HepG2 (cell line): ENCODE measurements around the gene KCNIP3. TPM values are rescaled to one million over a fixed set of nuclear protein-coding genes. Genes with fewer than 3 reads are reported as not detected.
A peak's percentile ranks its signal among the peaks of the same experiment; 100 is the strongest.

Experiments used
- ATF1 ChIP-seq: IDR thresholded peaks from 2 replicates; pipeline ENCODE4 v1.6.1; 2016; ENCODE audit warnings: mild to moderate bottlenecking, control low read depth
- BRCA1 ChIP-seq: sonication (generic); formaldehyde crosslinking; IDR thresholded peaks from 2 replicates; pipeline ENCODE4 v1.4.0; 2020; ENCODE audit warnings: missing genetic modification reagents
- CSRNP1 ChIP-seq: sonication (generic); formaldehyde crosslinking; IDR thresholded peaks from 2 replicates; pipeline ENCODE4 v1.8.1; 2023; ENCODE audit warnings: mild to moderate bottlenecking, missing genetic modification reagents
- CTCF ChIP-seq: sonication (generic); formaldehyde crosslinking; IDR thresholded peaks from 2 replicates; pipeline ENCODE4 v1.5.0; 2020; ENCODE audit warnings: mild to moderate bottlenecking, missing genetic modification reagents, moderate library complexity
- ELF4 ChIP-seq: sonication (generic); formaldehyde crosslinking; IDR thresholded peaks from 2 replicates; pipeline ENCODE4 v1.5.0; 2020; ENCODE audit warnings: missing genetic modification reagents, mild to moderate bottlenecking, moderate library complexity, borderline replicate concordance
- ERF ChIP-seq: IDR thresholded peaks from 2 replicates; pipeline ENCODE4 v1.6.1; 2018; ENCODE audit warnings: missing biosample characterization, missing genetic modification reagents
- ESRRA ChIP-seq: sonication (generic); formaldehyde crosslinking; IDR thresholded peaks from 2 replicates; pipeline ENCODE4 v1.5.1; 2020; ENCODE audit warnings: mild to moderate bottlenecking, low read depth, missing genetic modification reagents
- HNRNPK ChIP-seq: fragments of 200-400 bp; formaldehyde crosslinking; IDR thresholded peaks from 2 replicates; pipeline ENCODE4 v1.6.1; 2018; ENCODE audit warnings: low read length, low read depth, moderate library complexity, mild to moderate bottlenecking; ENCODE audit not compliant: poor library complexity, severe bottlenecking
- KLF16 ChIP-seq, 2 experiments: sonication (generic) in 1 of 2; formaldehyde crosslinking in 1 of 2; IDR thresholded peaks; 2 replicates each; pipeline versions ENCODE4 v1.6.1 to v1.8.0; 2016 to 2023; ENCODE audit warnings: missing genetic modification reagents in 2 of 2, missing compliant biosample characterization in 1 of 2
- NCOA2 ChIP-seq: sonication (generic); formaldehyde crosslinking; IDR thresholded peaks from 2 replicates; pipeline ENCODE4 v1.8.0; 2022; ENCODE audit warnings: inconsistent platforms
- NFAT5 ChIP-seq: sonication (generic); formaldehyde crosslinking; IDR thresholded peaks from 2 replicates; pipeline ENCODE4 v1.4.0; 2020; ENCODE audit warnings: missing genetic modification reagents
- RBFOX2 ChIP-seq: fragments of 200-400 bp; formaldehyde crosslinking; IDR thresholded peaks from 2 replicates; pipeline ENCODE4 v1.6.1; 2017; ENCODE audit warnings: low read depth, mild to moderate bottlenecking, low read length
- RORA ChIP-seq: sonication (generic); formaldehyde crosslinking; IDR thresholded peaks from 2 replicates; pipeline ENCODE4 v1.5.0; 2020; ENCODE audit warnings: mild to moderate bottlenecking, missing genetic modification reagents, moderate library complexity
- SKI ChIP-seq: fragments of 450-650 bp; IDR thresholded peaks from one replicate; pipeline ENCODE4 v1.6.1; 2018; ENCODE audit warnings: mild to moderate bottlenecking; ENCODE audit not compliant: partially characterized antibody
- ZFP36 ChIP-seq: fragments of 150-350 bp; IDR thresholded peaks from 2 replicates; pipeline ENCODE4 v1.6.1; 2018; ENCODE audit warnings: borderline replicate concordance, low read length, low read depth; ENCODE audit not compliant: partially characterized antibody
- ZNF224 ChIP-seq: sonication (generic); formaldehyde crosslinking; IDR thresholded peaks from 2 replicates; pipeline ENCODE4 v1.5.0; 2020; ENCODE audit warnings: mild to moderate bottlenecking, missing genetic modification reagents
- ZNF546 ChIP-seq: sonication (generic); formaldehyde crosslinking; conservative IDR thresholded peaks from 2 replicates; pipeline ENCODE4 v1.8.1; 2023; ENCODE audit warnings: mild to moderate bottlenecking, missing genetic modification reagents
- ZNF589 ChIP-seq: sonication (generic); formaldehyde crosslinking; conservative IDR thresholded peaks from 2 replicates; pipeline ENCODE4 v1.8.0; 2022; ENCODE audit warnings: mild to moderate bottlenecking, moderate library complexity, missing genetic modification reagents
- ZNF776 ChIP-seq: sonication (generic); formaldehyde crosslinking; IDR thresholded peaks from 2 replicates; pipeline ENCODE4 v1.4.0; 2020; ENCODE audit warnings: mild to moderate bottlenecking, missing genetic modification reagents
- polyA plus RNA-seq, 8 experiments: library from polyadenylated mRNA; depleted of rRNA in 3 of 8; stranded (reverse) in 7 of 8; unstranded in 1 of 8; fragments of >200 nt; fragmentation: Illumina TruSeq in 4 of 8; extraction: Trizol in 4 of 8; gene quantifications; 2 replicates each; pipeline versions ENCODE4 v1.2.1 to v1.2.3, GENCODE V29; 2011 to 2016; ENCODE audit warnings: low read depth in 4 of 8, missing spikeins in 1 of 8, mixed read lengths in 1 of 8; ENCODE audit not compliant: insufficient read depth in 1 of 8
- total RNA-seq, 5 experiments: library from RNA; depleted of rRNA; stranded (reverse); fragments of >200 nt; fragmentation: Illumina TruSeq; extraction: Trizol; gene quantifications; 2 replicates each; pipeline ENCODE4 v1.2.3, GENCODE V29; 2016; ENCODE audit warnings: low read depth in 1 of 5

KCNIP3 gene
- total and polyA plus RNA-seq, 2 of the 13 experiments (the other 11 are each of a cell fraction or from before 2014, with no cell fraction given), result not detected

GRCh38 chr2:95402370-95403203 is 105.4 kb downstream of the KCNIP3 start, which contains the start of gene FAHD2A (continued):
- TF ChIP-seq SKI (peak; percentile 80), KLF16 (CRISPR knock-in tag; IDR thresholded peaks at IDR 0.05) (peak in 1 of 2 experiments; percentile 61; a peak in 2 of 4 replicates), CSRNP1 (CRISPR knock-in tag) (peak; percentile 94; the same call in 1 of the 2 replicates), RBFOX2 (peak; percentile 94), ERF (peak; percentile 51; the same call in 1 of the 2 replicates), HNRNPK (no peak), ZNF546 (CRISPR knock-in tag) (0 out of 2 replicates have a peak, but pooled peaks have one; percentile 67), NCOA2 (peak; percentile 62; the same call in 1 of the 2 replicates), ESRRA (CRISPR knock-in tag) (peak; percentile 98), BRCA1 (CRISPR knock-in tag) (peak; percentile 94), ATF1 (peak; percentile 97), CTCF (CRISPR knock-in tag) (peak; percentile 24; the same call in 1 of the 2 replicates), ZNF224 (no peak), ZNF776 (CRISPR knock-in tag) (peak; percentile 62; the same call in 1 of the 2 replicates), NFAT5 (CRISPR knock-in tag) (no peak; the same call in 1 of the 2 replicates), ELF4 (CRISPR knock-in tag) (no peak), ZFP36 (no peak), RORA (CRISPR knock-in tag) (no peak), ZNF589 (CRISPR knock-in tag) (no peak)
